WERI-Rb-1 (cell line): ENCODE data around the gene GP1BA.
A peak's percentile ranks its signal among the peaks of the same experiment; 100 is the strongest.

Experiments
- DNase-seq: peaks from one replicate; pipeline ENCODE4 v3.0.0-alpha.2; 2020
- H3K27ac ChIP-seq: fragments of 250-450 bp; sonication (Bioruptor Pico); 2 replicates; pipeline ENCODE4 v1.5.1; 2020; ENCODE audit warnings: mild to moderate bottlenecking, moderate library complexity
- H3K27me3 ChIP-seq: fragments of 250-450 bp; sonication (Bioruptor Pico); 2 replicates; pipeline ENCODE4 v1.5.1; 2021; ENCODE audit warnings: mild to moderate bottlenecking, low read depth, moderate library complexity; ENCODE audit not compliant: insufficient read depth, severe bottlenecking
- H3K36me3 ChIP-seq: fragments of 250-450 bp; sonication (Bioruptor Pico); 2 replicates; pipeline ENCODE4 v1.5.1; 2020; ENCODE audit warnings: mild to moderate bottlenecking, moderate library complexity
- H3K4me3 ChIP-seq: 2 replicates; pipeline ENCODE4 v1.5.1; 2011; ENCODE audit warnings: low read depth, mild to moderate bottlenecking, control low read depth, low read length
- H3K9me3 ChIP-seq: fragments of 250-450 bp; sonication (Bioruptor Pico); 2 replicates; pipeline ENCODE4 v1.5.1; 2021; ENCODE audit warnings: mild to moderate bottlenecking, moderate library complexity; ENCODE audit not compliant: severe bottlenecking
- TF ChIP-seq, protein P1 (sequence below): IDR thresholded peaks from 2 replicates; pipeline ENCODE4 v1.5.1; 2011; ENCODE audit warnings: low read depth, mild to moderate bottlenecking, control low read depth, inconsistent platforms, low read length

GP1BA gene

DNA sequence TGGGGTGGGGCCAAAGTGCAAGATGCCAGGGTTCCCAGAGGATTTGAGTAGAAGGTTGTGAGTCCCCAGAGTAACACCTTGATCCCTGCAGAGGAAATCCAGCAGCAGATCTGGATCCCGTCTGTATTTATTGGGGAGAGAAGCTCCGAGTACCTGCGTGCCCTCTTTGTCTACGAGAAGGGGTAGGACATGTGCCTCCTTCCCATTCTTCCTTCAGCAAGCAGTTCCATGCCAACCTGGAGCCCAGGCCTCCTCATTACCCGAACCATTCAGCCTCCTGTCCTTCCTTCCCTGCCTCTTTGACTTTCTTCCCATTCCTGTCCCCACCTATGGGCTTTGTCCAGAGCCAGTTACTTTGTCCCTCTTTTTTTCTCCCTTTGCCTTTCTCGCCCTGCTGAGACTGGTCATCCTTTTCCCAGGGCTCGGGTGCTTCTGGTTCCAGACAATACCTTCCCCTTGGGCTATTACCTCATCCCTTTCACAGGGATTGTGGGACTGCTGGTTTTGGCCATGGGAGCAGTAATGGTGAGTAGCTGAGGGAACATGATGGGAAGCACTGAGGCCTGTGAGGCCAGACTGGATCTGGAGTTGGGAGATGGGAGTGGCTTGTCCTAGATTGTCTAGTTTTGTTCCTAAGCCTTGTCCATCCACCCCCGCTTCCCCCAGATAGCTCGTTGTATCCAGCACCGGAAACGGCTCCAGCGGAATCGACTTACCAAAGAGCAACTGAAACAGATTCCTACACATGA, 10.9 kb downstream of the GP1BA start:
- Histone ChIP-seq H3K27me3 (no peaks in the 10 kb centered on the region), H3K9me3 (no peaks in the 10 kb centered on the region), H3K36me3 (peaks cover 70% of the 10 kb centered on the region), H3K27ac (no peak overlapping the region), H3K4me3 (no peak overlapping the region)
- DNase-seq: no peak
- TF ChIP-seq, protein P1, sequence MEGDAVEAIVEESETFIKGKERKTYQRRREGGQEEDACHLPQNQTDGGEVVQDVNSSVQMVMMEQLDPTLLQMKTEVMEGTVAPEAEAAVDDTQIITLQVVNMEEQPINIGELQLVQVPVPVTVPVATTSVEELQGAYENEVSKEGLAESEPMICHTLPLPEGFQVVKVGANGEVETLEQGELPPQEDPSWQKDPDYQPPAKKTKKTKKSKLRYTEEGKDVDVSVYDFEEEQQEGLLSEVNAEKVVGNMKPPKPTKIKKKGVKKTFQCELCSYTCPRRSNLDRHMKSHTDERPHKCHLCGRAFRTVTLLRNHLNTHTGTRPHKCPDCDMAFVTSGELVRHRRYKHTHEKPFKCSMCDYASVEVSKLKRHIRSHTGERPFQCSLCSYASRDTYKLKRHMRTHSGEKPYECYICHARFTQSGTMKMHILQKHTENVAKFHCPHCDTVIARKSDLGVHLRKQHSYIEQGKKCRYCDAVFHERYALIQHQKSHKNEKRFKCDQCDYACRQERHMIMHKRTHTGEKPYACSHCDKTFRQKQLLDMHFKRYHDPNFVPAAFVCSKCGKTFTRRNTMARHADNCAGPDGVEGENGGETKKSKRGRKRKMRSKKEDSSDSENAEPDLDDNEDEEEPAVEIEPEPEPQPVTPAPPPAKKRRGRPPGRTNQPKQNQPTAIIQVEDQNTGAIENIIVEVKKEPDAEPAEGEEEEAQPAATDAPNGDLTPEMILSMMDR: no peak

DNA sequence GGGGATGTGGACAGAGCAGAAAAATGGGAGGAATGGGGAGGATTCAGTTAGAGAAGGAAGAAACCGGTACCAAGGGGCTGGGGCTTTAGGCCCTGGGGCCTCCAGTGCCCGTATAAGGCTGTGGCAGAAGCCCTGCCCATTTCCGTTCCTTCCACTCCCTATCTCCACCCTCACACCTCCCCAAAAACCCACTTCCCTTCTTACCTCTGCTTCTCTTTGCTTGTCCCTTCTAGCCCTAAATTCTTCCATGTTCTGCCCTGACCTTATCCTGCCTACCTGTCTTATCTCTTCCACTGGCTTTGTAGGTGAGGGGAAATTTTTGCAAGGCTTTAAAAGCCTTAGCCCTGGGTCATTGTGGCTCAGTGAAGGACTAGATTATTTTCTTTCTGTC, 12.1 kb downstream of the GP1BA start:
- TF ChIP-seq, protein P1: no peak
- Histone ChIP-seq H3K27ac (no peak overlapping the region), H3K27me3 (no peaks in the 10 kb centered on the region), H3K9me3 (no peaks in the 10 kb centered on the region), H3K4me3 (no peak overlapping the region), H3K36me3 (peaks cover 65% of the 10 kb centered on the region)
- no peak for DNase-seq

DNA sequence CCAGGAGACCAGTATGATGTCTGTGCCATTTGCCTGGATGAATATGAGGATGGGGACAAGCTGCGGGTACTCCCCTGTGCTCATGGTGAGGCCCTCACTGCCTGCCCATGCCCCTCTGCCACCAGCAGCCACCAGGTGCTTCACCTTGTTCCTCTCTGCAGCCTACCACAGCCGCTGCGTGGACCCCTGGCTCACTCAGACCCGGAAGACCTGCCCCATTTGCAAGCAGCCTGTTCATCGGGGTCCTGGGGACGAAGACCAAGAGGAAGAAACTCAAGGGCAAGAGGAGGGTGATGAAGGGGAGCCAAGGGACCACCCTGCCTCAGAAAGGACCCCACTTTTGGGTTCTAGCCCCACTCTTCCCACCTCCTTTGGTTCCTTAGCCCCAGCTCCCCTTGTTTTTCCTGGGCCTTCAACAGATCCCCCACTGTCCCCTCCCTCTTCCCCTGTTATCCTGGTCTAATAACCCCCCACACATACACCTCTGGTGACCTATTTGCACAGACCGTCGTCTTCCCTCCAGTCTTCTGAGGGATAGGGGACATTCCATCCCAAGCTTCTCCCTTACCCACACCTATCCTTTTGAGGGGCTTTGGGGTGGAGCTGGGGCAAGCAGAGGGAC, 12.6 kb downstream of the GP1BA start:
- no peaks in the 10 kb centered on the region for H3K27me3 ChIP-seq
- DNase-seq: no peak
- TF ChIP-seq, protein P1: no peak
- no peak overlapping the region for H3K4me3 ChIP-seq
- H3K9me3 ChIP-seq: no peaks in the 10 kb centered on the region
- H3K36me3 ChIP-seq: peaks cover 65% of the 10 kb centered on the region
- H3K27ac ChIP-seq: no peak overlapping the region

DNA sequence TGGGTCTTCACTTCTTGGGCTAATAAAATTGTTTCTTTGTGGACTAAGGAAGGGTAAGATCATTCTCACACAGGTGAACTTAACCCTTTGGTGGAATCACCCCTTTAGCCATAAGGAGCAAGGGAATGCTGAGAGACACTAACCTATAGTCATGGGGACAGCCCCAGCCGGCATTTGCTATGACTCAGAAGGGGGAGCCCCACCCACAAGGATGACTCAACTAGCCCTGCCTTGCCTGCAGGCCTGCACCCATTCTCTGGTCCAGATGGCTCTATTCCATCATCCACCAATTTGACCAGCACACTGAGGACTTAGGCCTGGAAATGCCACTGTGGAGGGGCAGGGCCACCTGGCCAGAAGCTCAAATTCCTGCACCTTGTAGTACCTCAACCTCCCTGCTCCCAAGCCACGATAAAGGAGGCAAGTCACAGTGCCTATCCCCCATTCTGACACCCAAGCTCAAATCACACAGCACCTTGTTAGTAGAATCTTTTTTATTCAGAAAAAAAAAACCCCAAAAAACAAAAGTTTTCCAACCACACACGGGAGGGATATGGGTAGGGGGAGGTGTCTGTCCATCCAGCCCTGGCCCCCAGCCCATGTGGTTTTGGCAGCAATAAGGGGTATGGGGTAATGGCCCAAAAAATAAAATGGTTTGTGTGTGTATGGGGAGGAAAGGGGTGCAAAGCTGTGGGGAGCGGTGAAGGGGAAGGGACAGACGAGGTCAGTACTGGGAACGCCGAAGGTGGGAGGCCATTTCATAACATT, 13.3 kb downstream of the GP1BA start:
- DNase-seq: peak; percentile 50
- Histone ChIP-seq H3K27me3 (no peaks in the 10 kb centered on the region), H3K4me3 (no peak overlapping the region), H3K27ac (no peak overlapping the region), H3K9me3 (no peaks in the 10 kb centered on the region), H3K36me3 (peaks cover 65% of the 10 kb centered on the region)
- TF ChIP-seq, protein P1: no peak

DNA sequence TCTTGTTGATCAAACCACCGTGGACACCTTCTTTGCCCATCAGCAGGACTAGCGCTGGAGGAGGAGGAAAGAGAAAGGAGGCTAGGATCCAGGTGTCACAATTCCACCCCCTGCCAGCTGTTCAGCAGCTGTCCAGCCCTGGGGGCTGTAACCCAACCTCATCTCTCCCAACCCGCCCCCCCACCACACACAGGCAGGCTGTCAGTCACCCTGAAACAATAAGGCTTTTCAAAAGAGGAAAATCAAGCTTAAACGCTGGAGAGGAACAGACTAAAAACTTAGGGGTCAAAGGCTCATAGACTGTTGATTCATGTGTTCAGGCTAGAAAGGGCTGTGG, 13.8 kb downstream of the GP1BA start:
- TF ChIP-seq, protein P1: no peak
- Histone ChIP-seq H3K36me3 (peaks cover 65% of the 10 kb centered on the region), H3K9me3 (no peaks in the 10 kb centered on the region), H3K4me3 (no peak overlapping the region), H3K27me3 (no peaks in the 10 kb centered on the region), H3K27ac (no peak overlapping the region)
- DNase-seq: no peak
